DMS 273 treated with DMSO at 0.1 percent for 48 hours (cell line): ENCODE results near the gene SIAH2.
A peak's percentile ranks its signal among the peaks of the same experiment; 100 is the strongest.

Experiments
- DNase-seq: peaks from one replicate; lab custom pipeline; 2025; lab: John Stamatoyannopoulos, UW

SIAH2 gene

DNA sequence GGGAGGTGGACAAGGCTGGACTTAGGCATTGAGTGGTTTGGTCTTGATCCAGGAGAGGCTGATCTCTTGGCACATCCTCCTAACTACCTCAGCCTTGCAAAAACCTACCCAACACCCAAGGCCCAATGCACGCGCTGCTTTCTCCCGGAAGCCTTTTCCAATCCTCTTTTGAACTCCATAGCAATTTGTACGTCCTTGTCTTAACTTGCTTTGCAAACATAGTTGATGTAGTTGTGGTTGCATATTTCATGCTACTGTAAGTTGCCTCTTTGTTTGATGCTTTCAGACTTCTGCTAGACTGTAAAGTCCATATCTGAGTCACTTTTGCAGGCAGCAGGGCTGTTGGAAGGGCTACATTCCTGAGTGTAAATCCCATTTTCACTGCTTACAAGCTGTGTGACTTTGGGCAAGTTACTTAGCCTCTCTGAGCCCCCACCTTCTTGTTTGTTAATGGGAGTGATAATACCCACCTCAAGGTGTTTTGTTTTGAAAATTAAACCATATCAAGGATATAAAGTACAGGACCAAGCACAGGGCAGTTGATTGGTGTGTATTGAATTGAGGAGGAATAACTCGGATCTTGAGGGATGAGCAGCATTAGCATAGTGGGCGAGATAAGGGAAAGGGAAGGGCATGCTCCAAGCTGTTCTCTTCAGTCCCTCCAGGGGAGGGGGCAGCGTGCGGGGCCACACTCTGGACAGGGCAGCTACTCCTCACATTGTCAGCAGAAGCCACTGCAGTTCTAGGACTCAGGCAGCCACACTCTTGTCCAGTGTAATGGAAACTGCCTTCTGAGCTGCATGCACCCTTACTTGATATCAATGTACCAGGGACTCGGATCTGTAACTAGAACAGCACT lies 28.8 kb downstream of the SIAH2 start:
- no peak for DNase-seq

- DNase-seq, result no peak
Observed at GRCh38 chr3:150733373-150733935, 29.5 kb downstream of the SIAH2 start.

DNA sequence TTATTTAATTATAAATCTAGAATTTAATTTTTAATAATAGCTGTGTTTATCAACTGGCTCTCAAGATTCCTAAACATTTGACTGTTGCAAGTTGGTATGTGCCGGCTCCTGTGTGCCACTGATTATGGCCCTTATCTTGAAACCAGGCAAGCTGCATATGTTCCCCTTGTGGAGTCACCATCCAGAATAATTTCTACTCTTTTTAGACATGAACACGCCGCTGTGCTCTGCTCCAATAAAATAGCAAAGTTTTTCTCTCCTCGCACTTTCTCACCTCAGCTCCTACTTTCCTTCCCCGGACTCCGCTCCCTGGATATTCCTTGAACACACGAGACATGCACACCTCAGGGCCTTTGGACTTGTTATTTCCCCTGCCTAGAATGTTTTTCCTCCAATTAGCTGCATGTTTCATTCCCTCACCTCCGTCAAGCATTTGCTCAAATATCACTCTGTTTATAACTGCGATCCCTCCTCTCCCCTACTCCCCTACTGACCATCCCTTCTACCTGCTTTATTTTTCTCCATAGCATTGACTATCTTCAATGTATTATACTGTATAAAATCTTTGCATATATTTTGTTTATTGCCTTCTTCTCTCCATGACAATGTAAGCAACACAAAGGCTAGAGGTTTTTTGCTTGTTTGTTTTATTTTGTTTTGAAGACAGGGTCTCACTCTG lies 33.1 kb downstream of the SIAH2 start:
- DNase-seq, result no peak

DNA sequence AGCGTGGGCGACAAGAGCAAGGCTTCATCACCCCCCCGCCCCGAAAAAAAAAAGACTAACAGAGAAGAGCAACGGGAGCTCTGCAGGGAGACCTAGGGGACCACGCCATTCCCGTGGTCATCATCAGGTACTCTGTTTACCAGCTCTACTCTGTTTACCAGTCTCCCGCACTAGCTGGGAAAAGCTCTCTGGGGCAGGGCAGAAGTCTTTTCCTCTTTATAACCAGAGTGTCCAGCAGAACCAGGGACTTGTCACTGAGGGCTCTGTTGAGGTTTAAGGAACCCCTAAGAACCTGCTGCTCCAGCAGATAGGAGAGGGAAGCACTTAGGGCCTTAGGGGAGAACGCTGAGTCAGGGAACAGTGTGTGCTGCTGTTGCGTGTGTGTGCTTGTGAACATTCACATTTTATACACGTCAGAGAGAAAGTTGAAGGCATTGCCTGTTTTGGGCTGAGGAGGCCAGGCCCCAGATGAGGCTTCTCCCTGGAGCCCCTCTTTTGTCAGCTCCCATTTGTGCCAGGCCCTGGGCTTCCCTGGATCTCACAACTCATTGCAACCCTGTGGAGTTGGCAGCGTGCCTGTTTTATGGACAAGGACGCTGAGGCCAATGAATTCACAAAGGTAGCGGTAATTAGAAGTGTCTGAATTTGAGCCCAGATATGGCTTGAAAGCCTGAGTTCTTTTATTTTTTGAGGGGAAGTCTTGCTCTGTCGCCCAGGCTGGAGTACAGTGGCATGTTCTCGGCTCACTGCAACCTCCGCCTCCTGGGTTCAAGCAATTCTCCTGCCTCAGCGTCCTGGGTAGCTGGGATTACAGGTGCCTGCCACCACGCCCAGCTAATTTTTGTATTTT lies 35.1 kb downstream of the SIAH2 start:
- DNase-seq, result no peak

- DNase-seq, result no peak
Observed at GRCh38 chr3:150725548-150725947, 37.4 kb downstream of the SIAH2 start.

- no peak for DNase-seq
Observed at GRCh38 chr3:150723946-150724345, 39.0 kb downstream of the SIAH2 start.

DNA sequence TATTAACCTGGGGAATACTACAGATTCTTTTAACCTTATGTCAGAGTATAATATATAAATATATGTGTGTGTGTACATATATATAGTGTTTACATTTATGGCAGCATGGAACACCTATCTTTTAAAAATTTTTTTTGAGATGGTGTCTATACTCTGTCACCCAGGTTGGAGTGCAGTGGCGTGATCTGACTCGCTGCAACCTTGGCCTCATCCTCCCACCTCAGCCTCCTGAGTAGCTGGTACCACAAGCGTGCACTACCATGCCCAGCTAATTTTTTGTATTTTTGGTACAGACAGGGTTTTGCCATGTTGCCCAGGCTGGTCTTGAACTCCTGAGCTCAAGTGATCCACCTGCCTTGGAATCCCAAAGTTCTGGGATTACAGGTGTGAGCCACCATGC lies 40.7 kb downstream of the SIAH2 start:
- no peak for DNase-seq

- peak; percentile 29 for DNase-seq
Observed at GRCh38 chr3:150721285-150722130, 41.5 kb downstream of the SIAH2 start.

DNA sequence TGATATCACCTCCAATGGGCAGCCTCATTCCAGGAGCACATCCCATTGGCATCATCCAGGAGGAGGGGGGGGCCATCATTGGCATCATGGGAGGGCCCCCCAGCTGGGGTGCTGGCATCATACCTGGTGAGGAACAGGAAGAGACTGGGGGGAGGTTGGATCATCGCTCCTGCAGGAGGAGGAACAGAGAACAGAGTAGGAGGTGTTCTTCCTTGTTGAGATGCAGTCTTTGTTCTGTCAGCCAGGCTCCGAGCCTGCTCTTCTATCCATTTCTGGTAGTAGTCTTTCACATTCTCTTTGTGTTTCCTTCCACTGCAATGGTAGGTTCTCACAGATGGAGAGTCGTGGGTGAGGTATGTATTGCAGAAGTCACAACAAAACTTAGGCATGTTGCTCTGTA lies 42.5 kb downstream of the SIAH2 start:
- no peak for DNase-seq

GRCh38 chr3:150710097-150710496 lies 52.9 kb downstream of the SIAH2 start:
- no peak for DNase-seq

DNA sequence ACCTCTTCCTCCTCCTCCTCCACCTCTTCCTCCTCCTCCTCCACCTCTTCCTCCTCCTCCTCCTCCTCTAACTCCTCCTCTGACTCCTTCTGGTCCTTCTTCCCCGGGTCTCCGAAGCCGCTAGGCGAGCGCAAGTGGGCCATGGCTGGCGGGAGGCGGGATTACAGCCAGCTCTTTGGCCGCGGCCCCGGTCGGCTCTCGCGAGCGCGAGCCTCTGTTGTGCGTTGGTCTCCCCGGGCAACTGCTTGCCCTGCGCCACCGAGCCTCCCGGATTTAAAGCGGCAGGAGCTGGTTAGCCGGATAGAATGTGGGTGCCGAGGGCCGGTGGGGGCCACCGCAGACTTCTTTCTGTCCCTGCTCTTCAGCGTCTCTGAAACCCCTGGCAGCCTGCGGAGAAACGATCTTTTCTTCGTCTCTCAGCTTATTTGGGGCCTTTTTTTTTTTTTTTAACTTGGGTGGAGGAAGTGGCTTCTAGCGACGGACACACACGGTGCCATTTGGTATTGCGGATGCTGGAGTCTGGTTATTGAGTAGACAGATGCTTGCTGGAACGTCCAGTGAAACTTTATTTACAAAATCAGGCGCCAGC lies 59.1 kb downstream of the SIAH2 start, which contains the start of gene ERICH6:
TSS of gene ERICH6 (minus strand) at position 165 of the 589 bp plus-strand sequence. CDS start at position 143, 22 bp downstream.
- DNase-seq, result peak; percentile 90

DNA sequence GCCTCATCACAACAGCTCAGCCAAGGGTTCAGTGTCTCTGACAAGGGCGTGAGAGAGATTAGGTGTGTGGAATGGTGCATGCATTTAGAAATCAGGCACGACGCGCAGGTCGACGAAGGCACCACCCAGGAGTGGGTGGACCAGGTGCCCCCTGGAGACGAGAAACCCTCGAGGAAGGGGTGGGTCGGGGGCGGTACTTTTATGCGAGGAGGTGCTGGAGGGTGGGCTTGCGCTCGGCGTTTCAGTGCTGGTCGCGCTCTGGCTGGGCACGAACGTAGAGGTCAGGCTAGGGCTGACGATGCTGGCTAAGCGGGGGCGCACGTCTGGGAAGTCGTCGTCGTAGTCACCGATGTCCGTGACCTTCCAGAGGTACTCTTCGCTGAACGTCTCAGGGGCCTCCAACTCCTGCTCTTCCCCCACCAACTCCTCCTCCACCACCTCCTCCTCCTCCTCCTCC lies 59.6 kb downstream of the SIAH2 start:
- no peak for DNase-seq

- no peak for DNase-seq
Observed at GRCh38 chr3:150699068-150699639, 63.8 kb downstream of the SIAH2 start.

DNA sequence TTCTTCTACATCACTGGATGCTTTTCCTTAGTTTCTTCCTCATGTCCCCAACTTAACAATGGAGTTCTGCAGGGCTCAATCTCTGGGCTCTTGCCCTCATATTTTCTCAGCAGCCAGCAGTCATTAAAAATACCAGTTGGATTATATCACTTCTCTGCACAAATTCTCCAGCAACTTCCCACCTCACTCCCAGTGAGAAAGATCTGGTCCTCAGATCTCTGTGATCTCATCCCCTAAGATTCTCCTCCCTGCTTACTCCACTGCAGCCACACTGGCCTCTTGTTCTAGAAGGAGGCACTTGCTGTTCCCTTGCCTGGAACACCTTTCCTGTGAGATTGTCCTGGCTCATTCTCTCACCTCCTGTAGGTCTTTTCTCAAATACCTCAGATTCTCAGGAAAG lies 65.3 kb downstream of the SIAH2 start:
- no peak for DNase-seq

- no peak for DNase-seq
Observed at GRCh38 chr3:150691414-150692040, 71.4 kb downstream of the SIAH2 start.
